Skeletal muscle tissue (tissue), 4 donors: Measurements from ENCODE around the gene CACNA2D4. TPM values are rescaled to one million over a fixed set of nuclear protein-coding genes. Genes with fewer than 3 reads are reported as not detected.

Source experiments
- H3K27ac ChIP-seq: one replicate; pipeline ENCODE4 v1.7.0; 2013; ENCODE audit warnings: mild to moderate bottlenecking, low read depth, low read length, inconsistent platforms
- H3K27me3 ChIP-seq, 3 donors: one replicate each; pipeline ENCODE4 v1.7.0; 2013; ENCODE audit warnings: low read length in 3 of 3; ENCODE audit not compliant: control insufficient read depth in 3 of 3, insufficient read depth in 3 of 3
- H3K36me3 ChIP-seq, 3 donors: one replicate each; pipeline ENCODE4 v1.7.0; 2013; ENCODE audit warnings: low read length in 3 of 3; ENCODE audit not compliant: control insufficient read depth in 3 of 3, insufficient read depth in 3 of 3
- H3K4me1 ChIP-seq, 3 donors: one replicate each; pipeline ENCODE4 v1.7.0; 2013; ENCODE audit warnings: low read length in 3 of 3, mild to moderate bottlenecking in 3 of 3; ENCODE audit not compliant: control insufficient read depth in 3 of 3, insufficient read depth in 3 of 3
- H3K4me3 ChIP-seq, 3 donors: one replicate each; pipeline ENCODE4 v1.7.0; 2013; ENCODE audit warnings: low read length in 3 of 3
- H3K9ac ChIP-seq, 3 donors: one replicate each; pipeline ENCODE4 v1.7.0; 2013; ENCODE audit warnings: low read length in 3 of 3, mild to moderate bottlenecking in 3 of 3, moderate library complexity in 2 of 3, low read depth in 1 of 3
- H3K9me3 ChIP-seq, 3 donors: one replicate each; pipeline ENCODE4 v1.7.0; 2013; ENCODE audit warnings: low read length in 3 of 3; ENCODE audit not compliant: control insufficient read depth in 3 of 3
- total RNA-seq: library from RNA; depleted of rRNA; stranded (reverse); fragments of >200 nt; gene quantifications from one replicate; pipeline ENCODE4 v1.2.3, GENCODE V29; 2014
- donor health status: Osteomylitis.

Gene CACNA2D4
- total RNA-seq, 1 donor from 2014 or later: 0.52 TPM

GRCh38 chr12:1848745-1849144, 69.7 kb downstream of the CACNA2D4 start:
- H3K27ac ChIP-seq: no peak overlapping the region
- H3K9ac ChIP-seq: no peak overlapping the region
- no peaks in the 10 kb centered on the region for H3K4me1 ChIP-seq
- no peak overlapping the region for H3K4me3 ChIP-seq
- H3K36me3 ChIP-seq: no peaks in the 10 kb centered on the region
- no peaks in the 10 kb centered on the region for H3K9me3 ChIP-seq
- H3K27me3 ChIP-seq: peaks cover 0 to 15% (median 9%) of the 10 kb centered on the region in 3 donors

GRCh38 chr12:1848146-1848545, 70.3 kb downstream of the CACNA2D4 start:
- peaks cover 0 to 21% (median 12%) of the 10 kb centered on the region in 3 donors for H3K27me3 ChIP-seq
- no peak overlapping the region for H3K27ac ChIP-seq

GRCh38 chr12:1847411-1847810, 71.0 kb downstream of the CACNA2D4 start:
- Histone ChIP-seq H3K27me3 (peaks cover 0 to 27% (median 19%) of the 10 kb centered on the region in 3 donors), H3K4me3 (no peak overlapping the region), H3K9me3 (no peaks in the 10 kb centered on the region), H3K36me3 (no peaks in the 10 kb centered on the region), H3K9ac (no peak overlapping the region), H3K27ac (no peak overlapping the region), H3K4me1 (no peaks in the 10 kb centered on the region)

More at GRCh38 chr12:1848146-1848545, 70.3 kb downstream of the CACNA2D4 start:
- no peaks in the 10 kb centered on the region for H3K36me3 ChIP-seq
- no peak overlapping the region for H3K4me3 ChIP-seq
- no peaks in the 10 kb centered on the region for H3K4me1 ChIP-seq
- H3K9me3 ChIP-seq: no peaks in the 10 kb centered on the region
- H3K9ac ChIP-seq: no peak overlapping the region

- Histone ChIP-seq H3K4me1 (no peaks in the 10 kb centered on the region), H3K9me3 (no peaks in the 10 kb centered on the region), H3K27me3 (peaks cover 0 to 34% (median 25%) of the 10 kb centered on the region in 3 donors), H3K9ac (no peak overlapping the region), H3K4me3 (no peak overlapping the region), H3K36me3 (no peaks in the 10 kb centered on the region), H3K27ac (no peak overlapping the region)
Observed at GRCh38 chr12:1846421-1847405, 71.7 kb downstream of the CACNA2D4 start.

GRCh38 chr12:1845886-1846285, 72.6 kb downstream of the CACNA2D4 start:
- no peak overlapping the region for H3K9ac ChIP-seq
- H3K27ac ChIP-seq: no peak overlapping the region
- no peaks in the 10 kb centered on the region for H3K36me3 ChIP-seq
- no peaks in the 10 kb centered on the region for H3K9me3 ChIP-seq
- H3K4me3 ChIP-seq: no peak overlapping the region
- H3K27me3 ChIP-seq: peaks cover 0 to 37% (median 31%) of the 10 kb centered on the region in 3 donors
- H3K4me1 ChIP-seq: no peaks in the 10 kb centered on the region

GRCh38 chr12:1845427-1845826, 73.0 kb downstream of the CACNA2D4 start:
- Histone ChIP-seq H3K9me3 (no peaks in the 10 kb centered on the region), H3K27ac (no peak overlapping the region), H3K27me3 (peaks cover 0 to 40% (median 35%) of the 10 kb centered on the region in 3 donors), H3K4me3 (no peak overlapping the region), H3K4me1 (no peaks in the 10 kb centered on the region), H3K9ac (no peak overlapping the region), H3K36me3 (no peaks in the 10 kb centered on the region)

- no peaks in the 10 kb centered on the region for H3K36me3 ChIP-seq
- H3K9ac ChIP-seq: no peak overlapping the region
- H3K4me1 ChIP-seq: no peaks in the 10 kb centered on the region
- peaks cover 0 to 40% (median 36%) of the 10 kb centered on the region in 3 donors for H3K27me3 ChIP-seq
- no peak overlapping the region for H3K27ac ChIP-seq
- no peaks in the 10 kb centered on the region for H3K9me3 ChIP-seq
- H3K4me3 ChIP-seq: no peak overlapping the region
Observed at GRCh38 chr12:1844661-1845409, 73.6 kb downstream of the CACNA2D4 start.

GRCh38 chr12:1844223-1844622, 74.2 kb downstream of the CACNA2D4 start:
- no peaks in the 10 kb centered on the region for H3K36me3 ChIP-seq
- peaks cover 0 to 46% (median 41%) of the 10 kb centered on the region in 3 donors for H3K27me3 ChIP-seq
- H3K9ac ChIP-seq: no peak overlapping the region
- no peak overlapping the region for H3K4me3 ChIP-seq
- H3K4me1 ChIP-seq: no peaks in the 10 kb centered on the region
- H3K27ac ChIP-seq: no peak overlapping the region
- no peaks in the 10 kb centered on the region for H3K9me3 ChIP-seq

- no peaks in the 10 kb centered on the region for H3K9me3 ChIP-seq
- H3K27ac ChIP-seq: no peak overlapping the region
- H3K4me3 ChIP-seq: no peak overlapping the region
- H3K36me3 ChIP-seq: no peaks in the 10 kb centered on the region
- no peak overlapping the region for H3K9ac ChIP-seq
- H3K4me1 ChIP-seq: no peaks in the 10 kb centered on the region
- peaks cover under 1 to 52% (median 47%) of the 10 kb centered on the region in 3 donors for H3K27me3 ChIP-seq
Observed at GRCh38 chr12:1843641-1844005, 74.8 kb downstream of the CACNA2D4 start.
